Nephron progenitor cell (in vitro differentiated cells): ENCODE results near the gene SNTG2.

Experiments used
- DNase-seq: peaks from one replicate; pipeline ENCODE4 v3.0.0; 2021
- H3K27ac Mint-ChIP-seq: 2 replicates; pipeline ENCODE4 v1.8.0; 2021; ENCODE audit warnings: mild to moderate bottlenecking, moderate library complexity, mixed read lengths
- H3K27me3 Mint-ChIP-seq: 2 replicates; pipeline ENCODE4 v1.8.0; 2021; ENCODE audit warnings: mild to moderate bottlenecking, low read depth, mixed read lengths; ENCODE audit not compliant: poor library complexity
- H3K36me3 Mint-ChIP-seq: 2 replicates; pipeline ENCODE4 v1.8.0; 2021; ENCODE audit warnings: low read depth, mixed read lengths
- H3K4me1 Mint-ChIP-seq: 2 replicates; pipeline ENCODE4 v1.8.0; 2021; ENCODE audit warnings: mixed read lengths
- H3K4me3 Mint-ChIP-seq: 2 replicates; pipeline ENCODE4 v1.8.0; 2021; ENCODE audit warnings: mild to moderate bottlenecking, moderate library complexity, mixed read lengths
- H3K9me3 Mint-ChIP-seq: 2 replicates; pipeline ENCODE4 v1.8.0; 2021; ENCODE audit warnings: mild to moderate bottlenecking, moderate library complexity, mixed read lengths
- TF ChIP-seq, protein P1 (sequence below): fragments of 200-600 bp; sonication (generic); IDR thresholded peaks from 2 replicates; pipeline ENCODE4 v1.5.0; 2021; ENCODE audit warnings: antibody characterized with exemption

SNTG2 gene

GRCh38 chr2:1162768-1163584 is 212.3 kb downstream of the SNTG2 start:
- peaks cover 26% of the 10 kb centered on the region for H3K9me3 Mint-ChIP-seq
- H3K4me1 Mint-ChIP-seq, result peaks cover 13% of the 10 kb centered on the region
- peaks cover 11% of the 10 kb centered on the region for H3K36me3 Mint-ChIP-seq
- H3K27ac Mint-ChIP-seq, result peak overlapping the region; percentile 98
- no peak for DNase-seq
- H3K4me3 Mint-ChIP-seq, result no peak overlapping the region
- no peaks in the 10 kb centered on the region for H3K27me3 Mint-ChIP-seq
- TF ChIP-seq, protein P1, sequence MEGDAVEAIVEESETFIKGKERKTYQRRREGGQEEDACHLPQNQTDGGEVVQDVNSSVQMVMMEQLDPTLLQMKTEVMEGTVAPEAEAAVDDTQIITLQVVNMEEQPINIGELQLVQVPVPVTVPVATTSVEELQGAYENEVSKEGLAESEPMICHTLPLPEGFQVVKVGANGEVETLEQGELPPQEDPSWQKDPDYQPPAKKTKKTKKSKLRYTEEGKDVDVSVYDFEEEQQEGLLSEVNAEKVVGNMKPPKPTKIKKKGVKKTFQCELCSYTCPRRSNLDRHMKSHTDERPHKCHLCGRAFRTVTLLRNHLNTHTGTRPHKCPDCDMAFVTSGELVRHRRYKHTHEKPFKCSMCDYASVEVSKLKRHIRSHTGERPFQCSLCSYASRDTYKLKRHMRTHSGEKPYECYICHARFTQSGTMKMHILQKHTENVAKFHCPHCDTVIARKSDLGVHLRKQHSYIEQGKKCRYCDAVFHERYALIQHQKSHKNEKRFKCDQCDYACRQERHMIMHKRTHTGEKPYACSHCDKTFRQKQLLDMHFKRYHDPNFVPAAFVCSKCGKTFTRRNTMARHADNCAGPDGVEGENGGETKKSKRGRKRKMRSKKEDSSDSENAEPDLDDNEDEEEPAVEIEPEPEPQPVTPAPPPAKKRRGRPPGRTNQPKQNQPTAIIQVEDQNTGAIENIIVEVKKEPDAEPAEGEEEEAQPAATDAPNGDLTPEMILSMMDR, result no peak

DNA sequence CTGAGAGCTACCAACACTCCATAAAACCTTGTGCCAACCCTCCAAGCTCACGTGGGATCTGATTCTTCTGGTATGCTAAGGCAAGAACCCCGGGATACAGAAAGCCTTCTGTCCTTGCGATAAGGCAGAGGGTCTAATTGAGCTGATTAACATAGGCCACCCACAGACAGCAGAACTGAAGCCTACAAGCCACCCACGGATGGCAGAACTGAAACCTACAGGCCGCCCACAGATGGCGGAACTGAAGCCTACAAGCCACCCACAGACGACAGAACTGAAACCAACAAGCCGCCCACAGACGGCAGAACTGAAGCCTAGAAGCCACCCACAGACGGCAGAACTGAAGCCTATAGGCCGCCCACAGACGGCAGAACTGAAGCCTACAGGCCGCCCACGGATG is 216.3 kb downstream of the SNTG2 start:
- peaks cover 22% of the 10 kb centered on the region for H3K4me1 Mint-ChIP-seq
- H3K4me3 Mint-ChIP-seq, result no peak overlapping the region
- TF ChIP-seq, protein P1, result no peak
- DNase-seq, result no peak
- no peaks in the 10 kb centered on the region for H3K27me3 Mint-ChIP-seq
- H3K36me3 Mint-ChIP-seq, result peaks cover 11% of the 10 kb centered on the region
- peaks cover 19% of the 10 kb centered on the region for H3K9me3 Mint-ChIP-seq
- peak overlapping the region; percentile 25 for H3K27ac Mint-ChIP-seq

- no peaks in the 10 kb centered on the region for H3K36me3 Mint-ChIP-seq
- H3K4me3 Mint-ChIP-seq, result no peak overlapping the region
- H3K27me3 Mint-ChIP-seq, result no peaks in the 10 kb centered on the region
- H3K4me1 Mint-ChIP-seq, result peaks cover 9% of the 10 kb centered on the region
- no peak for DNase-seq
- TF ChIP-seq, protein P1, result no peak
- H3K9me3 Mint-ChIP-seq, result peaks cover 25% of the 10 kb centered on the region
- no peak overlapping the region for H3K27ac Mint-ChIP-seq
Observed at GRCh38 chr2:1168846-1169245, 218.2 kb downstream of the SNTG2 start.

GRCh38 chr2:1169291-1169949 is 218.8 kb downstream of the SNTG2 start:
- H3K27ac Mint-ChIP-seq, result no peak overlapping the region

GRCh38 chr2:1170241-1170640 is 219.6 kb downstream of the SNTG2 start:
- no peaks in the 10 kb centered on the region for H3K36me3 Mint-ChIP-seq
- DNase-seq, result no peak
- H3K4me1 Mint-ChIP-seq, result peaks cover 9% of the 10 kb centered on the region
- peaks cover 33% of the 10 kb centered on the region for H3K9me3 Mint-ChIP-seq
- no peak overlapping the region for H3K27ac Mint-ChIP-seq
- peaks cover 6% of the 10 kb centered on the region for H3K27me3 Mint-ChIP-seq
- no peak overlapping the region for H3K4me3 Mint-ChIP-seq
- TF ChIP-seq, protein P1, result no peak

More at GRCh38 chr2:1169291-1169949, 218.8 kb downstream of the SNTG2 start:
- H3K27me3 Mint-ChIP-seq, result no peaks in the 10 kb centered on the region
- DNase-seq, result no peak
- H3K4me1 Mint-ChIP-seq, result peaks cover 9% of the 10 kb centered on the region
- TF ChIP-seq, protein P1, result no peak
- H3K4me3 Mint-ChIP-seq, result no peak overlapping the region
- peaks cover 28% of the 10 kb centered on the region for H3K9me3 Mint-ChIP-seq
- no peaks in the 10 kb centered on the region for H3K36me3 Mint-ChIP-seq
